ENCODE measurements around the gene DYNLT2. TPM values are rescaled to one million over a fixed set of nuclear protein-coding genes. Genes with fewer than 3 reads are reported as not detected.

The DYNLT2 gene
- total RNA-seq, 3 donors from 2014 or later, result 1.5 to 2.4 (median 2.3) TPM

DNA sequence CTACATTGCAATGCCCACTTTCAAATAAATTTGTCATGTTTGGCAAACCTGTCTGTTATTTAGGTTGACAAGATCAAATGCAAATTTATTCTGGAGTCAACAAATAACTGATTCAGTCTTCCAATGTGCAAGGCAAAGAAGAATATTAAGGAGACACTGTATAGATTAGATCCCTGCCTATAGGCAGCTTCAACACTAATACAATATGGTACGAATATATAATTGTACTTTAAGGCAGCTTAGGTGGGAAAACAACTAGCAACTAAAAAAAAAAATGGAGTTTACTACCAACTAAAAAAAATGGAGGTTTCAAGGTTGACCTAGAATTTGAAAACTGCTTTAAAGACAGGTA, 25.3 kb downstream of the DYNLT2 start:
- ATAC-seq, result no peak
- H3K4me1 ChIP-seq (ENCODE audit: low read depth), result peaks cover 8% of the 10 kb centered on the region

DNA sequence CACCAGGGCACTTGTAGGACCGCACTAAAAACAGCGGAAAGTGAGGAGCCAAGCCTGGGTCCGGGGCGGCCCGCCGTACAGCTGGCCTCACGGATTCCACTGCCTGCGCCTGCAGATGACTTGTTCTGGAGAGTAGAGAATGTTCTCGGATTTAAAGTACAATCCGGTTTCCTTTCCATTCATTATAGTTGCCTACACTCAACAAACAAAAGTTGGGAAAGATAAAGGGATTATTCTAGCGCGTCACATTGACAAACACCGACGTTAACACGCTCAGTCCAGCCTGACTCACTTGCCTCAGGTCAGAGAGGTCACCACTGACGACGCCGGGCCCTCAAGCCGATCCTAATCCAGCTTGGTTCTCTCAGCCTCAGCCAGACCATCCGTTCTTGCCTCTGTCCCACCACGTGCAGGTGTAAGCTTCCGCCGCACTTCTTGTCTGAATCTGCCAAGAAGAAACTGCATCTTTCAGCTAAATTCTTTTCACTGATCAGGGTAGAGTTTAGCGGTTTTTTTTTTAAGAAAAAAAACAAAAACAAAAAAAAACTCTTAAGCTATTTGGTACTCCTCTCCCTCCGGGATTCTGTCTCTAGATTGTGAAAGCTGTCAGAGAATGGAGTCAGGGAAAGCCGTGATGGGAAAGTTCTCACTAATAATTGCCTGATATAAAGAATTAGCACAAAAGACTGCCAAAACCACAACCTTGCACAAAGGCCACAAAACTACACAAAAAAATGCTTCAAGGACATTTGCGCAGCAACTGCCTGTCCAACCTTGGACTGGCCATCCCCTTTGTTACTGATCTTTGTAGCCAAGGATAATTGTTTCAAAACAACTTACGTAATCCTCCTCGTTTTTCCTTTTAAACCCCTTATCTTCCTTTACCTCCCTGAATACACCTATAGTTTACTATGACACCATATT, 26.0 kb downstream of the DYNLT2 start:
- H3K4me1 ChIP-seq (ENCODE audit: low read depth), result peaks cover 8% of the 10 kb centered on the region
- H3K9me3 ChIP-seq, result no peaks in the 10 kb centered on the region
- no peaks in the 10 kb centered on the region for H3K36me3 ChIP-seq (ENCODE audit: low read depth)
- TF ChIP-seq, protein P1, sequence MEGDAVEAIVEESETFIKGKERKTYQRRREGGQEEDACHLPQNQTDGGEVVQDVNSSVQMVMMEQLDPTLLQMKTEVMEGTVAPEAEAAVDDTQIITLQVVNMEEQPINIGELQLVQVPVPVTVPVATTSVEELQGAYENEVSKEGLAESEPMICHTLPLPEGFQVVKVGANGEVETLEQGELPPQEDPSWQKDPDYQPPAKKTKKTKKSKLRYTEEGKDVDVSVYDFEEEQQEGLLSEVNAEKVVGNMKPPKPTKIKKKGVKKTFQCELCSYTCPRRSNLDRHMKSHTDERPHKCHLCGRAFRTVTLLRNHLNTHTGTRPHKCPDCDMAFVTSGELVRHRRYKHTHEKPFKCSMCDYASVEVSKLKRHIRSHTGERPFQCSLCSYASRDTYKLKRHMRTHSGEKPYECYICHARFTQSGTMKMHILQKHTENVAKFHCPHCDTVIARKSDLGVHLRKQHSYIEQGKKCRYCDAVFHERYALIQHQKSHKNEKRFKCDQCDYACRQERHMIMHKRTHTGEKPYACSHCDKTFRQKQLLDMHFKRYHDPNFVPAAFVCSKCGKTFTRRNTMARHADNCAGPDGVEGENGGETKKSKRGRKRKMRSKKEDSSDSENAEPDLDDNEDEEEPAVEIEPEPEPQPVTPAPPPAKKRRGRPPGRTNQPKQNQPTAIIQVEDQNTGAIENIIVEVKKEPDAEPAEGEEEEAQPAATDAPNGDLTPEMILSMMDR (IDR thresholded peaks at IDR 0.05), result no peak
- intact Hi-C loops (cut with DNase I, micrococcal nuclease), result no loop called here
- peak; percentile 52 to 72 (median 59) for DNase-seq
- ATAC-seq, result peak; percentile 54
- peak overlapping the region; percentile 60 for H3K4me3 ChIP-seq

More for the DNA sequence above, 25.3 kb downstream of the DYNLT2 start:
- TF ChIP-seq, protein P1 (IDR thresholded peaks at IDR 0.05), result no peak
- Histone ChIP-seq H3K9me3 (no peaks in the 10 kb centered on the region), H3K4me3 (no peak overlapping the region), H3K36me3 (ENCODE audit: low read depth) (no peaks in the 10 kb centered on the region)
- no peak for DNase-seq
- intact Hi-C loops (cut with DNase I, micrococcal nuclease), result no loop called here

DNA sequence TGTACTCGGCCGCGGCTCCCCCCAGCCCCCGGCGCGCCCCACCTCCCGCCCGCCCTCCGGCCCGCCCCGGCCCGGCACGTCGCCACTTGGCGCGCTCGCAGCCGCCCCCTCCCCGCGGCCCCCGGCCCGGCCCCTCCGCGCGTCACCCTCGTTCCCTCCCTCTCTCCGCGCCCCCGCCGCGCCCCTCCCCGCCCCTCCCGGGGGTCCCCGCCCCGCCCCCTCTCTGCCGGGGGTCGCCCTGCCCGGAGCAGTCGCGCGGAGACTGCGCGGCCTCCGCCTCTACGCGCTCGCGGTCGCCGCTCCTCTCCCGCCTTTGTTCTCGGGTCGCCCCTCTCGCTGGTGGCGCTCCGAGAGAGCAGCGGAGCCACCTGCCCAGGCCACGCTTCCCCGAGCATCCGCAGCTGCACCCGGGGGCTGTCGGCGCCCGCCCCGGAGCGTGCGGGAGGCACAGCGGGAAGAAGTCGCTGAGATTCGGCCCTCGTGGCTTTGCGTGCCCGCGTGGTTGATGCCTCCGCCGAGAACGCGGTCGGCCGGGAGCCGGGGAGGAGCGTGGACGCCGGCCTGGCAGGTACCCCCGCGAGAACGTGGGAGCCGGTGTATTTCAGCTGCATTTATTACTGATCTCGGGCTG, 26.8 kb downstream of the DYNLT2 start, which contains the start of gene PHF10:
Gene PHF10 (minus strand): TSS at position 7 of the 631 bp plus-strand sequence. CDS start 569 bp downstream, outside the sequence.
- intact Hi-C loops (cut with DNase I, micrococcal nuclease), result no loop called here
- TF ChIP-seq, protein P1 (IDR thresholded peaks at IDR 0.05), result no peak
- ATAC-seq, result peak; percentile 63

DNA sequence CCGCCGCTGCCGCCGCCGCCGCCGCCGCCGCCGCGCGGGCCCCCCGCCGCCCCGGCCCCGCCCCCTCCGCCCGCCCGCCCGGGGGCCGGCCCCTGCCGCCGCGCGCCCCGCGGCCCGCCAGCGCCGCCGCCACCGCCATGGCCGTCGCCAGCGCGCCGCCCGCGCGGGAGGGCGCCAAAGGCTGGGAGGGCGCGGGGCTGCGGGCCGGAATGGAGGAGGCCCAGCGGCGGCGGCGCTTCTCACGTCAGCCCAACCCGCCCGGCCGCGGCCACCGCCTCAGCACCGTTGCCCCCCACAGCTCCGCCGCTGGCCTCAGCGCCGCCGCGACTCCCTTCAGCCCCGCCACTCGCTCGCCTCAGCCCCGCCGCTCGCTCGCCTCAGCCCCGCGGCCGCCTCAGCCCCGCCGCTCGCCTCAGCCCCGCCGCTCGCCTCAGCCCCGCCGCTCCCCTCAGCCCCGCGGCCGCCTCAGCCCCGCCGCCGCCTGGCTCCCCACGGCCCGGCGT, 27.3 kb downstream of the DYNLT2 start:
- peak overlapping the region; percentile 60 for H3K4me3 ChIP-seq
- TF ChIP-seq, protein P1 (IDR thresholded peaks at IDR 0.05), result no peak
- ATAC-seq (peak; percentile 46), DNase-seq (peak; percentile 39 to 66 (median 64))
- H3K9me3 ChIP-seq, result no peaks in the 10 kb centered on the region
- H3K4me1 ChIP-seq (ENCODE audit: low read depth), result peaks cover 8% of the 10 kb centered on the region
- intact Hi-C loops (cut with DNase I, micrococcal nuclease), result no loop called here
- H3K36me3 ChIP-seq (ENCODE audit: low read depth), result no peaks in the 10 kb centered on the region

More for the DNA sequence above, 26.8 kb downstream of the DYNLT2 start, which contains the start of gene PHF10:
- no peaks in the 10 kb centered on the region for H3K9me3 ChIP-seq
- peak within 1 kb of the TSS; percentile 64 for H3K4me3 ChIP-seq
- peaks cover 8% of the 10 kb centered on the region for H3K4me1 ChIP-seq (ENCODE audit: low read depth)
- no peaks in the 10 kb centered on the region for H3K36me3 ChIP-seq (ENCODE audit: low read depth)
- DNase-seq, result peak; percentile 50 to 76 (median 76)

DNA sequence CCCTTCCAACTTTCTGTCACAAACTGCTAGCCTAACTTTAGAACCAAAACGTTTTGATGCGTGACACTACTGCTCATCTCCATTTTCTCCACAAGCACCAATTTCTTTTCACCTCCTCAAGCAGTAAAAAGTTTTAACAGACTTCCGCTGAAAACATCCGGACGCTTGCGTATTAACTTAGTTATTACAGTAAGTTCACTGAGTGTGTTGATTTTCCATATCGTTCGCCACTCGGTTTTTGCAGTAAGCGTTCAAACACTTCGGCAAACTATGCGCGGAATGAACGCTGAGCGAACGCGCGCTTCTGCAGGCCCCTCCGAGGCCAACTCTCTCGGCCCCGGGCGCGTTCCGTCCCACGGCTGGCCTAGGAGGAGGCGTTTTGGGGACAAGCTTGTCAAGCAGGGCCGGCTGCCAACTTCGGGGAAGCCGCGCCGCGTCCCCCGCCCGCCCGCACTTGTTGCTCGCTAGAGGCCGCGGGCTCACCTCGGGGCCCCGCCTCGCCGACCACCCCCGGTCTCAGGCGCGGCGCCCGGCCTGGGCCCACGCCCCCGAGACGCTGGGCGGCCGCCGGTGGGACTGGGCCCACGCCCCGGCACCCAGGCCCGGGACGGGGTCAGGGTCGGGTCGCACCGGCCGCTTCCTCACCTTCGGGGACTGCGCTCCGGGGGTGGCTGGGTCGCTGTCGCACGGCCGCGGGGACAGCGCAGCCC, 28.0 kb downstream of the DYNLT2 start:
- DNase-seq (peak; percentile 67 to 84 (median 82)), ATAC-seq (peak; percentile 56)
- intact Hi-C loops (cut with DNase I, micrococcal nuclease), result no loop called here
- Histone ChIP-seq H3K36me3 (ENCODE audit: low read depth) (no peaks in the 10 kb centered on the region), H3K4me3 (peak overlapping the region; percentile 64), H3K4me1 (ENCODE audit: low read depth) (peaks cover 8% of the 10 kb centered on the region), H3K9me3 (no peaks in the 10 kb centered on the region)
- TF ChIP-seq, protein P1 (IDR thresholded peaks at IDR 0.05), result no peak

Data from mucosa of descending colon (tissue), 3 donors.